ENCODE results near the gene VWA1. TPM values are rescaled to one million over a fixed set of nuclear protein-coding genes. Genes with fewer than 3 reads are reported as not detected.

The VWA1 gene
- total RNA-seq, 1 experiment from 2014 or later: 35.5 TPM

DNA sequence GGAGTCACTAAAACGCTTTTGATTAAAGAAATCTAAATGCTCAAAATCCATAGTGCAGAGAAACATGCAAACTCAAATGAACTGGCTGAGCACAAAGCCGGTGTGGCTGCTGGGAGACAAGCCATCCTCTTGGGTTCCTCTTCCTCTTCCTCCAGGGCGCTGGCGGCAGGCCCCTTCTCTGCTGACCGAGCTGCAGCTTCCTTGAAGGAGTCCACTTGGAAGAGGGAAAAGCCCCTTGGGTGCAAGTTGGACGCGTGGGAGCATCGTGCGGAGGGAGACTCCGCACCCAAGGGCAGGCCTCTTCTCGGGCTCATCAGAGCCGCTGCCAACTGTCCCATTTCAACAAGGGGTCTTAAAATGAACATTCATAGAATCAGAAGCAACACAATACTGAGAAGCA lies 44.3 kb upstream of the VWA1 start:
- ATAC-seq (no peak), DNase-seq (ENCODE audit: low spot score) (no peak)
- no peak overlapping the region for H3K27ac Mint-ChIP-seq
- H3K27me3 Mint-ChIP-seq (ENCODE audit: low read depth): no peaks in the 10 kb centered on the region
- no peak overlapping the region for H3K4me3 Mint-ChIP-seq
- POLR2A ChIA-PET: no interaction called here
- H3K9me3 Mint-ChIP-seq: no peaks in the 10 kb centered on the region
- CTCF ChIA-PET: no interaction called here
- H3K36me3 Mint-ChIP-seq: peaks cover 93% of the 10 kb centered on the region
- H3K4me1 Mint-ChIP-seq: no peaks in the 10 kb centered on the region
- TF ChIP-seq, protein P1, sequence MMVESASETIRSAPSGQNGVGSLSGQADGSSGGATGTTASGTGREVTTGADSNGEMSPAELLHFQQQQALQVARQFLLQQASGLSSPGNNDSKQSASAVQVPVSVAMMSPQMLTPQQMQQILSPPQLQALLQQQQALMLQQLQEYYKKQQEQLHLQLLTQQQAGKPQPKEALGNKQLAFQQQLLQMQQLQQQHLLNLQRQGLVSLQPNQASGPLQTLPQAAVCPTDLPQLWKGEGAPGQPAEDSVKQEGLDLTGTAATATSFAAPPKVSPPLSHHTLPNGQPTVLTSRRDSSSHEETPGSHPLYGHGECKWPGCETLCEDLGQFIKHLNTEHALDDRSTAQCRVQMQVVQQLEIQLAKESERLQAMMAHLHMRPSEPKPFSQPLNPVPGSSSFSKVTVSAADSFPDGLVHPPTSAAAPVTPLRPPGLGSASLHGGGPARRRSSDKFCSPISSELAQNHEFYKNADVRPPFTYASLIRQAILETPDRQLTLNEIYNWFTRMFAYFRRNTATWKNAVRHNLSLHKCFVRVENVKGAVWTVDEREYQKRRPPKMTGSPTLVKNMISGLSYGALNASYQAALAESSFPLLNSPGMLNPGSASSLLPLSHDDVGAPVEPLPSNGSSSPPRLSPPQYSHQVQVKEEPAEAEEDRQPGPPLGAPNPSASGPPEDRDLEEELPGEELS (CRISPR knock-in tag; IDR thresholded peaks at IDR 0.05): no peak
- TF ChIP-seq ETV6 (CRISPR knock-in tag; IDR thresholded peaks at IDR 0.05) (no peak), ZNF396 (CRISPR knock-in tag; IDR thresholded peaks at IDR 0.05; ENCODE audit: borderline replicate concordance) (no peak), SP1 (CRISPR knock-in tag; conservative IDR thresholded peaks at IDR 0.05) (no peak), IRF2 (CRISPR knock-in tag; IDR thresholded peaks at IDR 0.05; ENCODE audit: borderline replicate concordance, low read depth) (no peak), NR3C1 (CRISPR knock-in tag; conservative IDR thresholded peaks at IDR 0.05; ENCODE audit: low read depth) (no peak), CREM (CRISPR knock-in tag; IDR thresholded peaks at IDR 0.05) (no peak)
- TF ChIP-seq, protein P2, sequence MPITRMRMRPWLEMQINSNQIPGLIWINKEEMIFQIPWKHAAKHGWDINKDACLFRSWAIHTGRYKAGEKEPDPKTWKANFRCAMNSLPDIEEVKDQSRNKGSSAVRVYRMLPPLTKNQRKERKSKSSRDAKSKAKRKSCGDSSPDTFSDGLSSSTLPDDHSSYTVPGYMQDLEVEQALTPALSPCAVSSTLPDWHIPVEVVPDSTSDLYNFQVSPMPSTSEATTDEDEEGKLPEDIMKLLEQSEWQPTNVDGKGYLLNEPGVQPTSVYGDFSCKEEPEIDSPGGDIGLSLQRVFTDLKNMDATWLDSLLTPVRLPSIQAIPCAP (CRISPR knock-in tag; IDR thresholded peaks at IDR 0.05): no peak
- TF ChIP-seq, protein P3, sequence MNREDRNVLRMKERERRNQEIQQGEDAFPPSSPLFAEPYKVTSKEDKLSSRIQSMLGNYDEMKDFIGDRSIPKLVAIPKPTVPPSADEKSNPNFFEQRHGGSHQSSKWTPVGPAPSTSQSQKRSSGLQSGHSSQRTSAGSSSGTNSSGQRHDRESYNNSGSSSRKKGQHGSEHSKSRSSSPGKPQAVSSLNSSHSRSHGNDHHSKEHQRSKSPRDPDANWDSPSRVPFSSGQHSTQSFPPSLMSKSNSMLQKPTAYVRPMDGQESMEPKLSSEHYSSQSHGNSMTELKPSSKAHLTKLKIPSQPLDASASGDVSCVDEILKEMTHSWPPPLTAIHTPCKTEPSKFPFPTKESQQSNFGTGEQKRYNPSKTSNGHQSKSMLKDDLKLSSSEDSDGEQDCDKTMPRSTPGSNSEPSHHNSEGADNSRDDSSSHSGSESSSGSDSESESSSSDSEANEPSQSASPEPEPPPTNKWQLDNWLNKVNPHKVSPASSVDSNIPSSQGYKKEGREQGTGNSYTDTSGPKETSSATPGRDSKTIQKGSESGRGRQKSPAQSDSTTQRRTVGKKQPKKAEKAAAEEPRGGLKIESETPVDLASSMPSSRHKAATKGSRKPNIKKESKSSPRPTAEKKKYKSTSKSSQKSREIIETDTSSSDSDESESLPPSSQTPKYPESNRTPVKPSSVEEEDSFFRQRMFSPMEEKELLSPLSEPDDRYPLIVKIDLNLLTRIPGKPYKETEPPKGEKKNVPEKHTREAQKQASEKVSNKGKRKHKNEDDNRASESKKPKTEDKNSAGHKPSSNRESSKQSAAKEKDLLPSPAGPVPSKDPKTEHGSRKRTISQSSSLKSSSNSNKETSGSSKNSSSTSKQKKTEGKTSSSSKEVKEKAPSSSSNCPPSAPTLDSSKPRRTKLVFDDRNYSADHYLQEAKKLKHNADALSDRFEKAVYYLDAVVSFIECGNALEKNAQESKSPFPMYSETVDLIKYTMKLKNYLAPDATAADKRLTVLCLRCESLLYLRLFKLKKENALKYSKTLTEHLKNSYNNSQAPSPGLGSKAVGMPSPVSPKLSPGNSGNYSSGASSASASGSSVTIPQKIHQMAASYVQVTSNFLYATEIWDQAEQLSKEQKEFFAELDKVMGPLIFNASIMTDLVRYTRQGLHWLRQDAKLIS (CRISPR knock-in tag; IDR thresholded peaks at IDR 0.05; ENCODE audit: borderline replicate concordance): no peak
- TF ChIP-seq, protein P4, sequence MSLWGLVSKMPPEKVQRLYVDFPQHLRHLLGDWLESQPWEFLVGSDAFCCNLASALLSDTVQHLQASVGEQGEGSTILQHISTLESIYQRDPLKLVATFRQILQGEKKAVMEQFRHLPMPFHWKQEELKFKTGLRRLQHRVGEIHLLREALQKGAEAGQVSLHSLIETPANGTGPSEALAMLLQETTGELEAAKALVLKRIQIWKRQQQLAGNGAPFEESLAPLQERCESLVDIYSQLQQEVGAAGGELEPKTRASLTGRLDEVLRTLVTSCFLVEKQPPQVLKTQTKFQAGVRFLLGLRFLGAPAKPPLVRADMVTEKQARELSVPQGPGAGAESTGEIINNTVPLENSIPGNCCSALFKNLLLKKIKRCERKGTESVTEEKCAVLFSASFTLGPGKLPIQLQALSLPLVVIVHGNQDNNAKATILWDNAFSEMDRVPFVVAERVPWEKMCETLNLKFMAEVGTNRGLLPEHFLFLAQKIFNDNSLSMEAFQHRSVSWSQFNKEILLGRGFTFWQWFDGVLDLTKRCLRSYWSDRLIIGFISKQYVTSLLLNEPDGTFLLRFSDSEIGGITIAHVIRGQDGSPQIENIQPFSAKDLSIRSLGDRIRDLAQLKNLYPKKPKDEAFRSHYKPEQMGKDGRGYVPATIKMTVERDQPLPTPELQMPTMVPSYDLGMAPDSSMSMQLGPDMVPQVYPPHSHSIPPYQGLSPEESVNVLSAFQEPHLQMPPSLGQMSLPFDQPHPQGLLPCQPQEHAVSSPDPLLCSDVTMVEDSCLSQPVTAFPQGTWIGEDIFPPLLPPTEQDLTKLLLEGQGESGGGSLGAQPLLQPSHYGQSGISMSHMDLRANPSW (CRISPR knock-in tag; conservative IDR thresholded peaks at IDR 0.05; ENCODE audit: low read depth): no peak
- TF ChIP-seq, protein P5, sequence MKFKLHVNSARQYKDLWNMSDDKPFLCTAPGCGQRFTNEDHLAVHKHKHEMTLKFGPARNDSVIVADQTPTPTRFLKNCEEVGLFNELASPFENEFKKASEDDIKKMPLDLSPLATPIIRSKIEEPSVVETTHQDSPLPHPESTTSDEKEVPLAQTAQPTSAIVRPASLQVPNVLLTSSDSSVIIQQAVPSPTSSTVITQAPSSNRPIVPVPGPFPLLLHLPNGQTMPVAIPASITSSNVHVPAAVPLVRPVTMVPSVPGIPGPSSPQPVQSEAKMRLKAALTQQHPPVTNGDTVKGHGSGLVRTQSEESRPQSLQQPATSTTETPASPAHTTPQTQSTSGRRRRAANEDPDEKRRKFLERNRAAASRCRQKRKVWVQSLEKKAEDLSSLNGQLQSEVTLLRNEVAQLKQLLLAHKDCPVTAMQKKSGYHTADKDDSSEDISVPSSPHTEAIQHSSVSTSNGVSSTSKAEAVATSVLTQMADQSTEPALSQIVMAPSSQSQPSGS (CRISPR knock-in tag; IDR thresholded peaks at IDR 0.05; ENCODE audit: borderline replicate concordance, low read depth): no peak
- TF ChIP-seq, protein P6, sequence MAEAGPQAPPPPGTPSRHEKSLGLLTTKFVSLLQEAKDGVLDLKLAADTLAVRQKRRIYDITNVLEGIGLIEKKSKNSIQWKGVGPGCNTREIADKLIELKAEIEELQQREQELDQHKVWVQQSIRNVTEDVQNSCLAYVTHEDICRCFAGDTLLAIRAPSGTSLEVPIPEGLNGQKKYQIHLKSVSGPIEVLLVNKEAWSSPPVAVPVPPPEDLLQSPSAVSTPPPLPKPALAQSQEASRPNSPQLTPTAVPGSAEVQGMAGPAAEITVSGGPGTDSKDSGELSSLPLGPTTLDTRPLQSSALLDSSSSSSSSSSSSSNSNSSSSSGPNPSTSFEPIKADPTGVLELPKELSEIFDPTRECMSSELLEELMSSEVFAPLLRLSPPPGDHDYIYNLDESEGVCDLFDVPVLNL (CRISPR knock-in tag; IDR thresholded peaks at IDR 0.05; ENCODE audit: borderline replicate concordance, low read depth): no peak
- TF ChIP-seq, protein P7, sequence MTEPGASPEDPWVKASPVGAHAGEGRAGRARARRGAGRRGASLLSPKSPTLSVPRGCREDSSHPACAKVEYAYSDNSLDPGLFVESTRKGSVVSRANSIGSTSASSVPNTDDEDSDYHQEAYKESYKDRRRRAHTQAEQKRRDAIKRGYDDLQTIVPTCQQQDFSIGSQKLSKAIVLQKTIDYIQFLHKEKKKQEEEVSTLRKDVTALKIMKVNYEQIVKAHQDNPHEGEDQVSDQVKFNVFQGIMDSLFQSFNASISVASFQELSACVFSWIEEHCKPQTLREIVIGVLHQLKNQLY (CRISPR knock-in tag; IDR thresholded peaks at IDR 0.05): no peak
- TF ChIP-seq, protein P8, sequence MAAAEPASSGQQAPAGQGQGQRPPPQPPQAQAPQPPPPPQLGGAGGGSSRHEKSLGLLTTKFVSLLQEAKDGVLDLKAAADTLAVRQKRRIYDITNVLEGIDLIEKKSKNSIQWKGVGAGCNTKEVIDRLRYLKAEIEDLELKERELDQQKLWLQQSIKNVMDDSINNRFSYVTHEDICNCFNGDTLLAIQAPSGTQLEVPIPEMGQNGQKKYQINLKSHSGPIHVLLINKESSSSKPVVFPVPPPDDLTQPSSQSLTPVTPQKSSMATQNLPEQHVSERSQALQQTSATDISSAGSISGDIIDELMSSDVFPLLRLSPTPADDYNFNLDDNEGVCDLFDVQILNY (CRISPR knock-in tag; IDR thresholded peaks at IDR 0.05): no peak
- TF ChIP-seq, protein P9, sequence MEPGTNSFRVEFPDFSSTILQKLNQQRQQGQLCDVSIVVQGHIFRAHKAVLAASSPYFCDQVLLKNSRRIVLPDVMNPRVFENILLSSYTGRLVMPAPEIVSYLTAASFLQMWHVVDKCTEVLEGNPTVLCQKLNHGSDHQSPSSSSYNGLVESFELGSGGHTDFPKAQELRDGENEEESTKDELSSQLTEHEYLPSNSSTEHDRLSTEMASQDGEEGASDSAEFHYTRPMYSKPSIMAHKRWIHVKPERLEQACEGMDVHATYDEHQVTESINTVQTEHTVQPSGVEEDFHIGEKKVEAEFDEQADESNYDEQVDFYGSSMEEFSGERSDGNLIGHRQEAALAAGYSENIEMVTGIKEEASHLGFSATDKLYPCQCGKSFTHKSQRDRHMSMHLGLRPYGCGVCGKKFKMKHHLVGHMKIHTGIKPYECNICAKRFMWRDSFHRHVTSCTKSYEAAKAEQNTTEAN (CRISPR knock-in tag; IDR thresholded peaks at IDR 0.05): no peak
- TF ChIP-seq, protein P10, sequence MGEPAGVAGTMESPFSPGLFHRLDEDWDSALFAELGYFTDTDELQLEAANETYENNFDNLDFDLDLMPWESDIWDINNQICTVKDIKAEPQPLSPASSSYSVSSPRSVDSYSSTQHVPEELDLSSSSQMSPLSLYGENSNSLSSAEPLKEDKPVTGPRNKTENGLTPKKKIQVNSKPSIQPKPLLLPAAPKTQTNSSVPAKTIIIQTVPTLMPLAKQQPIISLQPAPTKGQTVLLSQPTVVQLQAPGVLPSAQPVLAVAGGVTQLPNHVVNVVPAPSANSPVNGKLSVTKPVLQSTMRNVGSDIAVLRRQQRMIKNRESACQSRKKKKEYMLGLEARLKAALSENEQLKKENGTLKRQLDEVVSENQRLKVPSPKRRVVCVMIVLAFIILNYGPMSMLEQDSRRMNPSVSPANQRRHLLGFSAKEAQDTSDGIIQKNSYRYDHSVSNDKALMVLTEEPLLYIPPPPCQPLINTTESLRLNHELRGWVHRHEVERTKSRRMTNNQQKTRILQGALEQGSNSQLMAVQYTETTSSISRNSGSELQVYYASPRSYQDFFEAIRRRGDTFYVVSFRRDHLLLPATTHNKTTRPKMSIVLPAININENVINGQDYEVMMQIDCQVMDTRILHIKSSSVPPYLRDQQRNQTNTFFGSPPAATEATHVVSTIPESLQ (CRISPR knock-in tag; IDR thresholded peaks at IDR 0.05): no peak
- TF ChIP-seq, protein P11, sequence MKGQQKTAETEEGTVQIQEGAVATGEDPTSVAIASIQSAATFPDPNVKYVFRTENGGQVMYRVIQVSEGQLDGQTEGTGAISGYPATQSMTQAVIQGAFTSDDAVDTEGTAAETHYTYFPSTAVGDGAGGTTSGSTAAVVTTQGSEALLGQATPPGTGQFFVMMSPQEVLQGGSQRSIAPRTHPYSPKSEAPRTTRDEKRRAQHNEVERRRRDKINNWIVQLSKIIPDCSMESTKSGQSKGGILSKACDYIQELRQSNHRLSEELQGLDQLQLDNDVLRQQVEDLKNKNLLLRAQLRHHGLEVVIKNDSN (CRISPR knock-in tag; IDR thresholded peaks at IDR 0.05): no peak
